Measurements from ENCODE around the gene CDK13.

Gene CDK13

DNA sequence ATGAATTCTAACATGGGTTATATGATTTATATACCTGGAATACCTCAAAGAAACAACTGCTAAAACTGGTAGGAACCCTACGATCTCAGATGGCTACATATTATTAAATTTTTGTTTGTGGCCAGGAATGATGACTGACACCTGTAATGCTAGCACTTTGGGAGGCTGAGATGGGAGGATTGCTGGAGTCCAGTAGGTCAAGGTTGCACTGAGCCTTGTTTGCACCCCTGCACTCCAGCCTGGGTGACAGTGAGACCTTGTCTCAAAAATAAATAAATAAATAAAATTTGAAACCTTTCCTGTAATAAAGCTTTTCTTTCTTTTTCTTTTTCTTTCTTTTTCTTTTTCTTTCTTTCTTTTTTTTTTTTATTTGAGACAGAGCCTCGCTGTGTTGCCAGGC is 123.2 kb downstream of the CDK13 start:
- no peaks in the 10 kb centered on the region for H3K4me1 Mint-ChIP-seq
- H3K4me3 Mint-ChIP-seq, result no peak overlapping the region
- no peaks in the 10 kb centered on the region for H3K9me3 Mint-ChIP-seq
- H3K27me3 Mint-ChIP-seq (ENCODE audit: low read depth, poor library complexity), result no peaks in the 10 kb centered on the region
- peaks cover 34% of the 10 kb centered on the region for H3K36me3 Mint-ChIP-seq (ENCODE audit: low read depth)
- TF ChIP-seq, protein P1, sequence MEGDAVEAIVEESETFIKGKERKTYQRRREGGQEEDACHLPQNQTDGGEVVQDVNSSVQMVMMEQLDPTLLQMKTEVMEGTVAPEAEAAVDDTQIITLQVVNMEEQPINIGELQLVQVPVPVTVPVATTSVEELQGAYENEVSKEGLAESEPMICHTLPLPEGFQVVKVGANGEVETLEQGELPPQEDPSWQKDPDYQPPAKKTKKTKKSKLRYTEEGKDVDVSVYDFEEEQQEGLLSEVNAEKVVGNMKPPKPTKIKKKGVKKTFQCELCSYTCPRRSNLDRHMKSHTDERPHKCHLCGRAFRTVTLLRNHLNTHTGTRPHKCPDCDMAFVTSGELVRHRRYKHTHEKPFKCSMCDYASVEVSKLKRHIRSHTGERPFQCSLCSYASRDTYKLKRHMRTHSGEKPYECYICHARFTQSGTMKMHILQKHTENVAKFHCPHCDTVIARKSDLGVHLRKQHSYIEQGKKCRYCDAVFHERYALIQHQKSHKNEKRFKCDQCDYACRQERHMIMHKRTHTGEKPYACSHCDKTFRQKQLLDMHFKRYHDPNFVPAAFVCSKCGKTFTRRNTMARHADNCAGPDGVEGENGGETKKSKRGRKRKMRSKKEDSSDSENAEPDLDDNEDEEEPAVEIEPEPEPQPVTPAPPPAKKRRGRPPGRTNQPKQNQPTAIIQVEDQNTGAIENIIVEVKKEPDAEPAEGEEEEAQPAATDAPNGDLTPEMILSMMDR (IDR thresholded peaks at IDR 0.05), result no peak
- H3K27ac Mint-ChIP-seq, result no peak overlapping the region
- no peak for DNase-seq

GRCh38 chr7:40077849-40078248 is 127.8 kb downstream of the CDK13 start:
- no peaks in the 10 kb centered on the region for H3K27me3 Mint-ChIP-seq (ENCODE audit: low read depth, poor library complexity)
- H3K9me3 Mint-ChIP-seq, result no peaks in the 10 kb centered on the region
- H3K4me1 Mint-ChIP-seq, result no peaks in the 10 kb centered on the region
- TF ChIP-seq, protein P1 (IDR thresholded peaks at IDR 0.05), result no peak
- H3K36me3 Mint-ChIP-seq (ENCODE audit: low read depth), result peaks cover 25% of the 10 kb centered on the region
- H3K27ac Mint-ChIP-seq, result no peak overlapping the region
- H3K4me3 Mint-ChIP-seq, result no peak overlapping the region
- no peak for DNase-seq

DNA sequence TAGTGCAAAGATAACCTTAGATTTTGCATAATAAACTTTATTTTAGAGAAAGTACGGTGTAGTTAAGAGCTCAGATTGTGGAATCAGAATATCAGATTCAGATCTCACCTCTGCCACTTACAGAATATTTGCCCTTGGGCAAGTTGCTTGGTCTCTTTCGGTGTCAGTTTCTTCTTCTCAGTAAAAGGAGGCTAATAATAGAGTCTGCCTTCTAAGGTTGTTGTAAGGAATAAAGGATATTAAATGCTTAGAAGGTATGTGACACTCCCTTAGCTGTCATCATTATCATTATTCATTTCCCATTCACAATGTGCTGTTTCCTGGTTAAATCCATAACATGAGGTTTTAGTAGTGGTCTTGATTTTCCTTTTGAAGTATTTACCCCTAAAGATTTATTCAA is 142.1 kb downstream of the CDK13 start:
- H3K36me3 Mint-ChIP-seq (ENCODE audit: low read depth), result peaks cover 67% of the 10 kb centered on the region
- DNase-seq, result no peak
- no peak overlapping the region for H3K4me3 Mint-ChIP-seq
- H3K27me3 Mint-ChIP-seq (ENCODE audit: low read depth, poor library complexity), result no peaks in the 10 kb centered on the region
- H3K27ac Mint-ChIP-seq, result no peak overlapping the region
- H3K4me1 Mint-ChIP-seq, result no peaks in the 10 kb centered on the region
- no peaks in the 10 kb centered on the region for H3K9me3 Mint-ChIP-seq
- TF ChIP-seq, protein P1 (IDR thresholded peaks at IDR 0.05), result no peak

DNA sequence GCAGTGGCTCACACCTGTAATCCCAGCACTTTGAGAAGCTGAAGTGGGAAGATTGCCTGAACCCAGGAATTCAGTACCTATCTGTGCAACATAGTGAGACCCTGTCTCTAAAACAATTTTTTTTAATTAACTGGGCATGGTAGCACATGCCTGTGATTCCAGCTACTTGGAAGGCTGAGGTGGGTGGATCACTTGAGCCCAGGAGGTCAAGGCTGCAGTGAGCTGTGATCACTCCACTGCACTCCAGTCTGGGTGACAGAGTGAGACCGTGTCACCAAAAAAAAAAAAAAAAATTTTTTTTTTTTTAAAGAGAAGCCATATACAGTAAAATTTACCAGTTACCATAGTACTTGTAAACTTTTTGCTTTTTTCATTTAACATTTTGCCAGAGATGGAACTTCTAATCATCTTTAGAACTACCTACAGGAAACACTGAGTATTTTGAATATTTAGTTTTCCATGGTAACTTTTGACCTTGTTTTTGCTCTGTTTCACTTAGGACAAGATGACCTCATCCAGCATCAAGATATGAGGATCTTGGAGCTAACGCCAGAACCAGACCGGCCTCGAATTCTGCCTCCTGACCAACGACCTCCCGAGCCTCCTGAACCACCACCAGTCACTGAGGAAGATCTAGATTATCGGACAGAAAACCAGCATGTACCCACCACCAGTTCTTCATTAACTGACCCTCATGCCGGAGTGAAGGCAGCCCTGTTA is 143.7 kb downstream of the CDK13 start:
- H3K36me3 Mint-ChIP-seq (ENCODE audit: low read depth), result peaks cover 56% of the 10 kb centered on the region
- TF ChIP-seq, protein P1 (IDR thresholded peaks at IDR 0.05), result no peak
- DNase-seq, result no peak
- peak overlapping the region; percentile 85 for H3K27ac Mint-ChIP-seq
- H3K4me3 Mint-ChIP-seq, result no peak overlapping the region
- H3K27me3 Mint-ChIP-seq (ENCODE audit: low read depth, poor library complexity), result no peaks in the 10 kb centered on the region
- no peaks in the 10 kb centered on the region for H3K9me3 Mint-ChIP-seq
- no peaks in the 10 kb centered on the region for H3K4me1 Mint-ChIP-seq

DNA sequence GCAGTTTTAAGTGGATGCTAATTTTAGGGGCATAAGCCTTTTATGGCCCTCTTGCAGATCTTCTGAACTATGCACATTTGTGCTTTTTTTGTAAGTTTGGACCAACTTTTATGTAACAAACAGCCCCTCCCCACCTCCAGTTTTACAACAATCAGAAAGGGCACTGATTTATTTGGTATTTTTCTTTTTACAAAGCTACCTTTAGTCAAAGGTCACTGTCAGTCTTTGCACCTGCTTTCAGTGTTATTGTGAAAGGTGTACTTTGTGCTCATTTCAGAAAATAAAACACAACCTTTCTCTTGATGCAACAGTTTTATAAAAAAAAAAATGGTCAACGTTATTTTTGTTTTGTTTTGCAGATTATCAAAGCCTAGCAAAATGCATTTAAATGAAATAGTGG is 145.2 kb downstream of the CDK13 start:
- H3K4me3 Mint-ChIP-seq, result no peak overlapping the region
- no peaks in the 10 kb centered on the region for H3K4me1 Mint-ChIP-seq
- no peaks in the 10 kb centered on the region for H3K27me3 Mint-ChIP-seq (ENCODE audit: low read depth, poor library complexity)
- peaks cover 42% of the 10 kb centered on the region for H3K36me3 Mint-ChIP-seq (ENCODE audit: low read depth)
- TF ChIP-seq, protein P1 (IDR thresholded peaks at IDR 0.05), result no peak
- no peak overlapping the region for H3K27ac Mint-ChIP-seq
- H3K9me3 Mint-ChIP-seq, result no peaks in the 10 kb centered on the region
- no peak for DNase-seq

GRCh38 chr7:40095695-40096327 is 145.8 kb downstream of the CDK13 start:
- Mint-ChIP-seq H3K27ac (no peak overlapping the region), H3K4me3 (no peak overlapping the region), H3K27me3 (ENCODE audit: low read depth, poor library complexity) (no peaks in the 10 kb centered on the region), H3K36me3 (ENCODE audit: low read depth) (peaks cover 37% of the 10 kb centered on the region), H3K9me3 (no peaks in the 10 kb centered on the region), H3K4me1 (no peaks in the 10 kb centered on the region)
- TF ChIP-seq, protein P1 (IDR thresholded peaks at IDR 0.05), result no peak
- no peak for DNase-seq
